Myometrial cell (primary cell): ENCODE data around the gene ENPP5. TPM values are rescaled to one million over a fixed set of nuclear protein-coding genes. Genes with fewer than 3 reads are reported as not detected.

Source experiments
- total RNA-seq: library from RNA; depleted of rRNA; stranded (reverse); fragments of >200 nt; gene quantifications from 2 replicates; pipeline ENCODE4 v1.2.3, GENCODE V29; 2015

The ENPP5 gene, protein sequence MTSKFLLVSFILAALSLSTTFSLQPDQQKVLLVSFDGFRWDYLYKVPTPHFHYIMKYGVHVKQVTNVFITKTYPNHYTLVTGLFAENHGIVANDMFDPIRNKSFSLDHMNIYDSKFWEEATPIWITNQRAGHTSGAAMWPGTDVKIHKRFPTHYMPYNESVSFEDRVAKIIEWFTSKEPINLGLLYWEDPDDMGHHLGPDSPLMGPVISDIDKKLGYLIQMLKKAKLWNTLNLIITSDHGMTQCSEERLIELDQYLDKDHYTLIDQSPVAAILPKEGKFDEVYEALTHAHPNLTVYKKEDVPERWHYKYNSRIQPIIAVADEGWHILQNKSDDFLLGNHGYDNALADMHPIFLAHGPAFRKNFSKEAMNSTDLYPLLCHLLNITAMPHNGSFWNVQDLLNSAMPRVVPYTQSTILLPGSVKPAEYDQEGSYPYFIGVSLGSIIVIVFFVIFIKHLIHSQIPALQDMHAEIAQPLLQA
- not detected in 2 replicates for total RNA-seq

GRCh38 chr6:46170357-46171289 is at the start of gene ENPP5:
Gene ENPP5 (minus strand): TSS chr6:46170980. CDS start chr6:46168262, 2,718 bp downstream.

DNA sequence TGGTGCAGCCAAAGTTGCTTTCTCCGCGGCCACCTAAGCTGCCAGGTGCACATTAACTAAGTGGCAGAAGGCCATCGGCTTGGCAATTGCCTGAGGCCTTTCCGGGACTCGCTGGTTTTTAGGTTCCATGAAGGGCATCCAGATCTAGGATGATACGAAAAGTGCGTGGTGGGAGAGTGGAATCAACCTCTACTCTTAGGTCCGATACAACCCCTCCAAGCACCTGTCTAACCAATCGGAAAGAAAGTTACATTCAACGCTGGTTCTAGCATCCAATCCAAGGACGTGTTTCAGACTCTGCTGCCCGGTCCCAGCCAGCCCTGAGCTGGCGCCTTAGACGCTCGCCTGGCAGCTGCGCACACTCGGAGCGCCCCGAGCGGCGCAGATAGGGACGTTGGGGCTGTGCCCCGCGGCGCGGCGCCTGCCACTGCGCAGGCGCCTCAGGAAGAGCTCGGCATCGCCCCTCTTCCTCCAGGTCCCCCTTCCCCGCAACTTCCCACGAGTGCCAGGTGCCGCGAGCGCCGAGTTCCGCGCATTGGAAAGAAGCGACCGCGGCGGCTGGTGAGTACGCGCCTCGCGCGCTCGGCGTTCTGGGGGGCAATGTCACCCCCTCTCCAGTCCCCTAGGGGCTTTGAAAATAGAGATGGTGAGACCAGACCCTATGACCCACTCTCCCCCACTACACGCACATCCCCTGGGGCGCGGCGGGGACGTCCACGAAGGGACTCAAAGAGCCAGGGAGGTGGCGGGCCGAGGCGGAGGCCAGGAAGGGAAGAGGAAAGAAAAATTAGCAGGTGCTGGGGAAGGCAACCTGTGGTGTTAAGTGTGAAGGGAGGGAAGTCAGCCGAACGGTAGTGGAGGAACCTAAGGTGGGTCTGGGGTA is 40.9 kb downstream of the ENPP5 start, which contains the start of gene ENPP4:
TSS of gene ENPP4 (plus strand) at position 361 of the 883 bp plus-strand sequence. CDS start 9,595 bp downstream, outside the sequence.

Other genes starting within 250 kb of the ENPP5 start
- gene CLIC5, start 155.1 kb downstream of the ENPP5 start, total RNA-seq: not detected in 2 replicates
- gene ENPP4, start 41.0 kb downstream of the ENPP5 start, total RNA-seq: under 0.01 TPM in 1 of 2 replicates, not detected in the other